ENCODE results near the gene ETNK1. TPM values are rescaled to one million over a fixed set of nuclear protein-coding genes. Genes with fewer than 3 reads are reported as not detected.

ETNK1 gene
- total and polyA plus RNA-seq, 2 donors (not counting 1 experiment from before 2014, with no cell fraction given) = 19.4 to 106 TPM

DNA sequence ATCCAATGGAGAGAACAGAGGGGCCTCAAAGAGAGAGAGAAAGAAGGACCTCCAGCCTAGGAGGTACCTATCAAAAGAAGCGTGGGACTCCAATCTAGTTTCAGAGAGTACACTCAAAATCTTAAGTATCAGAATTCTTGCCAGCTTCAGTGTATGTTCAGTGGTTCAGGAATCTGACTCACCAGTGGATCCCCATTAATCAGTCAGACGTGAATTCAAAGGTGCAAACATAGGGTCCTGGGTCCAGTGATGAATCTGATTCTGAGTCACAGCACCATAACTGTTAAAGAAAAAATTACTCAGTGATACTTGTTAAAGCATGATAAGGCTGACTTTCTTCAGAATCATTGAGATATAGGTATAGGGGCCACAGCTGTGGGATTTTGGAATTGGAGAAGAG, 33.2 kb downstream of the ETNK1 start:
- Mint-ChIP-seq H3K4me3 (no peak overlapping the region), H3K4me1 (peaks cover 6% of the 10 kb centered on the region), H3K27ac (no peak overlapping the region), H3K27me3 (no peaks in the 10 kb centered on the region), H3K9me3 (ENCODE audit: insufficient read depth) (no peaks in the 10 kb centered on the region)
- no peak overlapping the region for H3K4me3 ChIP-seq (ENCODE audit: control extremely low read depth in 1 of 5, extremely low read depth in 1 of 5, insufficient read depth in 1 of 5, low read depth in 2 of 5, low read length in 4 of 5)
- no peaks in the 10 kb centered on the region for H3K27me3 ChIP-seq (replicated peaks in 1 of 4; ENCODE audit: control extremely low read depth in 1 of 4, control insufficient read depth in 3 of 4, insufficient read depth in 4 of 4, low read length in 3 of 4)
- no peak overlapping the region for H3K27ac ChIP-seq (ENCODE audit: low read length in 2 of 2)
- ChIA-PET CTCF (no interaction called here), POLR2A (no interaction called here)
- DNase-seq (no peak), ATAC-seq (ENCODE audit: low read depth) (no peak)
- H3K79me2 ChIP-seq (ENCODE audit: control insufficient read depth, insufficient read depth, low read length) = peaks cover 34% of the 10 kb centered on the region
- H4K20me1 ChIP-seq (ENCODE audit: control insufficient read depth, insufficient read depth, low read length, poor library complexity, severe bottlenecking) = peaks cover 7% of the 10 kb centered on the region
- intact Hi-C loops (cut with micrococcal nuclease) = no loop called here
- no peak for TF ChIP-seq EZH2 (IDR thresholded peaks at IDR 0.05; ENCODE audit: borderline replicate concordance, insufficient read depth, low read depth, low read length, poor library complexity, severe bottlenecking)
- TF ChIP-seq, protein P1, sequence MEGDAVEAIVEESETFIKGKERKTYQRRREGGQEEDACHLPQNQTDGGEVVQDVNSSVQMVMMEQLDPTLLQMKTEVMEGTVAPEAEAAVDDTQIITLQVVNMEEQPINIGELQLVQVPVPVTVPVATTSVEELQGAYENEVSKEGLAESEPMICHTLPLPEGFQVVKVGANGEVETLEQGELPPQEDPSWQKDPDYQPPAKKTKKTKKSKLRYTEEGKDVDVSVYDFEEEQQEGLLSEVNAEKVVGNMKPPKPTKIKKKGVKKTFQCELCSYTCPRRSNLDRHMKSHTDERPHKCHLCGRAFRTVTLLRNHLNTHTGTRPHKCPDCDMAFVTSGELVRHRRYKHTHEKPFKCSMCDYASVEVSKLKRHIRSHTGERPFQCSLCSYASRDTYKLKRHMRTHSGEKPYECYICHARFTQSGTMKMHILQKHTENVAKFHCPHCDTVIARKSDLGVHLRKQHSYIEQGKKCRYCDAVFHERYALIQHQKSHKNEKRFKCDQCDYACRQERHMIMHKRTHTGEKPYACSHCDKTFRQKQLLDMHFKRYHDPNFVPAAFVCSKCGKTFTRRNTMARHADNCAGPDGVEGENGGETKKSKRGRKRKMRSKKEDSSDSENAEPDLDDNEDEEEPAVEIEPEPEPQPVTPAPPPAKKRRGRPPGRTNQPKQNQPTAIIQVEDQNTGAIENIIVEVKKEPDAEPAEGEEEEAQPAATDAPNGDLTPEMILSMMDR (IDR thresholded peaks at IDR 0.05) = no peak
- no peak overlapping the region for H3K4me2 ChIP-seq (replicated peaks; ENCODE audit: low read depth, low read length, poor library complexity, severe bottlenecking)
- H2AFZ ChIP-seq (ENCODE audit: insufficient read depth, low read depth, low read length, poor library complexity, severe bottlenecking) = no peak overlapping the region
- H3K9me3 ChIP-seq (ENCODE audit: control extremely low read depth in 1 of 3, control insufficient read depth in 2 of 3, insufficient read depth in 1 of 3, low read length in 2 of 3) = no peaks in the 10 kb centered on the region
- H3K4me1 ChIP-seq (ENCODE audit: control insufficient read depth in 2 of 2, insufficient read depth in 2 of 2, low read length in 2 of 2) = peaks cover 2 to 10% of the 10 kb centered on the region in 2 donors
- 100% methylated on average over 1 of the region's 2 CpGs for WGBS (ENCODE audit: insufficient coverage)
- H3K9ac ChIP-seq (ENCODE audit: low read length) = no peak overlapping the region
- H3K36me3 ChIP-seq (replicated peaks in 1 of 2; ENCODE audit: control extremely low read depth in 1 of 2, control insufficient read depth in 1 of 2, extremely low read depth in 1 of 2, insufficient read depth in 2 of 2, low read length in 1 of 2) = peaks cover 0 to 7% of the 10 kb centered on the region in 2 experiments

DNA sequence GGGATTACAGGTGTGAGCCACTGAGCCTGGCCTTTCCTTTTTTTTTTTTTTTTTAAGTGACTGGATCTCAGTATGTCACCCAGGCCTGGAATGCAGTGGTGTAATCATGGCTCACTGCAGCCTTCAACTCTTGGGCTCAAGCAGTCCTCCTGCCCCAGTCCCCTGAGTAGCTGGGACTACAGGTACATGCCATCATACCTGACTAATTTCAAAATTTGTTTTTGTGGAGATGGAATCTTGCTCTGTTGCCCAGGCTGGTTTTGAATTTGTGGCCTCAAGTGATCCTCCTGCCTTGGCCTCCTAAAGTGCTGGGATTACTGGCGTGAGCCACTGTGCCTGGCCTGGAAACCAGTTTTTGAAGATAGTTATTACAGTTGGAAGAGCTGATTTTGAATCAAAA, 37.4 kb downstream of the ETNK1 start:
- H3K27ac ChIP-seq (ENCODE audit: low read length in 2 of 2) = no peak overlapping the region
- H3K27me3 Mint-ChIP-seq = no peaks in the 10 kb centered on the region
- H3K4me3 ChIP-seq (ENCODE audit: control extremely low read depth in 1 of 5, extremely low read depth in 1 of 5, insufficient read depth in 1 of 5, low read depth in 2 of 5, low read length in 4 of 5) = no peak overlapping the region
- H3K27me3 ChIP-seq (replicated peaks in 1 of 4; ENCODE audit: control extremely low read depth in 1 of 4, control insufficient read depth in 3 of 4, insufficient read depth in 4 of 4, low read length in 3 of 4) = no peaks in the 10 kb centered on the region
- POLR2A ChIA-PET = no interaction called here
- intact Hi-C loops (cut with micrococcal nuclease) = no loop called here
- CTCF ChIA-PET = interaction anchor here (0.8 kb wide), 1 partner anchor 18 kb away, joined by 4 read pairs; no protein-coding TSS in a partner anchor
- no peak overlapping the region for H3K4me3 Mint-ChIP-seq
- peaks cover 11% of the 10 kb centered on the region for H4K20me1 ChIP-seq (ENCODE audit: control insufficient read depth, insufficient read depth, low read length, poor library complexity, severe bottlenecking)
- H3K4me2 ChIP-seq (replicated peaks; ENCODE audit: low read depth, low read length, poor library complexity, severe bottlenecking) = no peak overlapping the region
- H3K4me1 ChIP-seq (ENCODE audit: control insufficient read depth in 2 of 2, insufficient read depth in 2 of 2, low read length in 2 of 2) = no peaks in the 10 kb centered on the region
- ATAC-seq (ENCODE audit: low read depth) = no peak
- H3K9me3 Mint-ChIP-seq (ENCODE audit: insufficient read depth) = no peaks in the 10 kb centered on the region
- no peak overlapping the region for H2AFZ ChIP-seq (ENCODE audit: insufficient read depth, low read depth, low read length, poor library complexity, severe bottlenecking)
- 100% methylated on average over 1 of the region's 1 CpG for WGBS (ENCODE audit: insufficient coverage)
- no peaks in the 10 kb centered on the region for H3K9me3 ChIP-seq (ENCODE audit: control extremely low read depth in 1 of 3, control insufficient read depth in 2 of 3, insufficient read depth in 1 of 3, low read length in 2 of 3)
- TF ChIP-seq, protein P1 (IDR thresholded peaks at IDR 0.05) = no peak
- no peak for TF ChIP-seq EZH2 (IDR thresholded peaks at IDR 0.05; ENCODE audit: borderline replicate concordance, insufficient read depth, low read depth, low read length, poor library complexity, severe bottlenecking)
- peaks cover 4 to 14% of the 10 kb centered on the region in 2 experiments for H3K36me3 ChIP-seq (replicated peaks in 1 of 2; ENCODE audit: control extremely low read depth in 1 of 2, control insufficient read depth in 1 of 2, extremely low read depth in 1 of 2, insufficient read depth in 2 of 2, low read length in 1 of 2)
- H3K4me1 Mint-ChIP-seq = no peaks in the 10 kb centered on the region
- no peak overlapping the region for H3K27ac Mint-ChIP-seq
- peaks cover 12% of the 10 kb centered on the region for H3K79me2 ChIP-seq (ENCODE audit: control insufficient read depth, insufficient read depth, low read length)
- no peak overlapping the region for H3K9ac ChIP-seq (ENCODE audit: low read length)
- no peak for DNase-seq
